Caco-2 (cell line): ENCODE measurements around the gene ABHD8. TPM values are rescaled to one million over a fixed set of nuclear protein-coding genes. Genes with fewer than 3 reads are reported as not detected.

ENCODE experiments used
- BruUV-seq: library from RNA; stranded (reverse); fragments of 400-500 nt; replicated peaks from 2 replicates; lab custom pipeline; 2021; lab: Mats Ljungman, UMichigan
- CTCF ChIA-PET: fragments of 300-600 bp; sonication (Branson Sonifier 250); formaldehyde crosslinking; loops from one replicate; lab custom pipeline; 2022; ENCODE audit warnings: antibody characterized with exemption; lab: Charles Lee
- POLR2A ChIA-PET: fragments of 300-600 bp; sonication (Branson Sonifier 250); formaldehyde crosslinking; loops from one replicate; lab custom pipeline; 2022; ENCODE audit warnings: antibody characterized with exemption; lab: Charles Lee
- DNase-seq, 2 experiments: peaks; one replicate each; pipeline versions ENCODE4 v3.0.0 to v3.0.0-alpha.2; 2020 to 2022
- H3K27me3 ChIP-seq: replicated peaks from 2 replicates; pipeline ENCODE4 v1.6.0; 2011; ENCODE audit warnings: low read length; ENCODE audit not compliant: control insufficient read depth, insufficient read depth
- H3K36me3 ChIP-seq: 2 replicates; pipeline ENCODE4 v1.5.1; 2011; ENCODE audit warnings: low read length; ENCODE audit not compliant: control insufficient read depth, insufficient read depth
- H3K4me1 ChIP-seq: fragments of 250-450 bp; sonication (Bioruptor Pico); 2 replicates; pipeline ENCODE4 v1.5.1; 2020; ENCODE audit warnings: mild to moderate bottlenecking
- H3K4me3 ChIP-seq: 2 replicates; pipeline ENCODE4 v1.5.1; 2011; ENCODE audit warnings: low read depth, mild to moderate bottlenecking, control low read depth, low read length
- H3K9me3 ChIP-seq: fragments of 250-450 bp; sonication (Bioruptor Pico); 2 replicates; pipeline ENCODE4 v1.5.1; 2020; ENCODE audit warnings: mild to moderate bottlenecking, moderate library complexity
- H3K27ac Mint-ChIP-seq: one replicate; pipeline ENCODE4 v1.8.0; 2022; ENCODE audit warnings: mixed read lengths; ENCODE audit not compliant: unreplicated experiment
- H3K27me3 Mint-ChIP-seq: one replicate; pipeline ENCODE4 v1.8.0; 2022; ENCODE audit warnings: mixed read lengths; ENCODE audit not compliant: insufficient read depth, unreplicated experiment
- H3K36me3 Mint-ChIP-seq: one replicate; pipeline ENCODE4 v1.8.0; 2022; ENCODE audit warnings: mild to moderate bottlenecking, mixed read lengths; ENCODE audit not compliant: insufficient read depth, unreplicated experiment
- H3K4me1 Mint-ChIP-seq: one replicate; pipeline ENCODE4 v1.8.0; 2022; ENCODE audit warnings: low read depth, mixed read lengths; ENCODE audit not compliant: unreplicated experiment
- H3K4me3 Mint-ChIP-seq: one replicate; pipeline ENCODE4 v1.8.0; 2022; ENCODE audit warnings: mild to moderate bottlenecking, moderate library complexity, mixed read lengths; ENCODE audit not compliant: unreplicated experiment
- H3K9me3 Mint-ChIP-seq: one replicate; pipeline ENCODE4 v1.8.0; 2022; ENCODE audit warnings: mixed read lengths; ENCODE audit not compliant: unreplicated experiment
- intact Hi-C: fragments of 100-400 bp; cut with micrococcal nuclease; formaldehyde crosslinking; loops from one replicate; pipeline ENCODE4 v1.10.0; 2022; ENCODE audit not compliant: unreplicated experiment
- total RNA-seq: library from RNA; stranded (reverse); gene quantifications from 2 replicates; pipeline ENCODE4 v1.2.3, GENCODE V29; 2022
- TF ChIP-seq, protein P1 (sequence below), 2 experiments: fragments of 200-600 bp in 1 of 2; IDR thresholded peaks; 1 replicate in 1 of 2; 2 replicates in 1 of 2; pipeline versions ENCODE4 v1.5.1 to v1.8.0; 2011 to 2022; ENCODE audit warnings: antibody characterized with exemption in 1 of 2, control low read depth in 1 of 2, inconsistent platforms in 1 of 2, low read depth in 1 of 2, low read length in 1 of 2, mild to moderate bottlenecking in 1 of 2, moderate library complexity in 1 of 2; ENCODE audit not compliant: insufficient read depth in 1 of 2, severe bottlenecking in 1 of 2, unreplicated experiment in 1 of 2

Gene ABHD8
- total RNA-seq, 1 experiment from 2014 or later, result 11.3 TPM

GRCh38 chr19:17244618-17245534 is 58.3 kb downstream of the ABHD8 start:
- Mint-ChIP-seq H3K36me3 (peaks cover 60% of the 10 kb centered on the region), H3K4me3 (peak overlapping the region; percentile 94), H3K4me1 (peaks cover 36% of the 10 kb centered on the region), H3K27ac (peak overlapping the region; percentile 87), H3K27me3 (no peaks in the 10 kb centered on the region), H3K9me3 (no peaks in the 10 kb centered on the region)
- no peaks in the 10 kb centered on the region for H3K36me3 ChIP-seq
- H3K27me3 ChIP-seq, result no peaks in the 10 kb centered on the region
- H3K4me1 ChIP-seq, result peaks cover 69% of the 10 kb centered on the region
- POLR2A ChIA-PET, result interaction anchor here (1.9 kb wide), 1 partner anchor 19 kb away, joined by 5 read pairs; the partner anchor contains the start of gene OCEL1
- DNase-seq, result peak in 1 of 2 experiments; percentile 61
- no TSS peak for BruUV-seq
- no peaks in the 10 kb centered on the region for H3K9me3 ChIP-seq
- TF ChIP-seq, protein P1, sequence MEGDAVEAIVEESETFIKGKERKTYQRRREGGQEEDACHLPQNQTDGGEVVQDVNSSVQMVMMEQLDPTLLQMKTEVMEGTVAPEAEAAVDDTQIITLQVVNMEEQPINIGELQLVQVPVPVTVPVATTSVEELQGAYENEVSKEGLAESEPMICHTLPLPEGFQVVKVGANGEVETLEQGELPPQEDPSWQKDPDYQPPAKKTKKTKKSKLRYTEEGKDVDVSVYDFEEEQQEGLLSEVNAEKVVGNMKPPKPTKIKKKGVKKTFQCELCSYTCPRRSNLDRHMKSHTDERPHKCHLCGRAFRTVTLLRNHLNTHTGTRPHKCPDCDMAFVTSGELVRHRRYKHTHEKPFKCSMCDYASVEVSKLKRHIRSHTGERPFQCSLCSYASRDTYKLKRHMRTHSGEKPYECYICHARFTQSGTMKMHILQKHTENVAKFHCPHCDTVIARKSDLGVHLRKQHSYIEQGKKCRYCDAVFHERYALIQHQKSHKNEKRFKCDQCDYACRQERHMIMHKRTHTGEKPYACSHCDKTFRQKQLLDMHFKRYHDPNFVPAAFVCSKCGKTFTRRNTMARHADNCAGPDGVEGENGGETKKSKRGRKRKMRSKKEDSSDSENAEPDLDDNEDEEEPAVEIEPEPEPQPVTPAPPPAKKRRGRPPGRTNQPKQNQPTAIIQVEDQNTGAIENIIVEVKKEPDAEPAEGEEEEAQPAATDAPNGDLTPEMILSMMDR (IDR thresholded peaks at IDR 0.05; ENCODE audit: insufficient read depth in 1 of 2, low read depth in 1 of 2, low read length in 1 of 2, severe bottlenecking in 1 of 2, unreplicated experiment in 1 of 2), result no peak
- H3K4me3 ChIP-seq, result peak overlapping the region; percentile 78
- intact Hi-C loops, result loop anchor here (5.0 kb wide), 1 partner anchor 37 kb away; the partner anchor contains the start of gene ANKLE1
- CTCF ChIA-PET, result no interaction called here

GRCh38 chr19:17243830-17244617 is 59.2 kb downstream of the ABHD8 start:
- TF ChIP-seq, protein P1 (IDR thresholded peaks at IDR 0.05; ENCODE audit: insufficient read depth in 1 of 2, low read depth in 1 of 2, low read length in 1 of 2, severe bottlenecking in 1 of 2, unreplicated experiment in 1 of 2), result no peak
- Mint-ChIP-seq H3K27me3 (no peaks in the 10 kb centered on the region), H3K36me3 (peaks cover 64% of the 10 kb centered on the region), H3K9me3 (no peaks in the 10 kb centered on the region), H3K27ac (peak overlapping the region; percentile 87), H3K4me3 (peak overlapping the region; percentile 94), H3K4me1 (peaks cover 33% of the 10 kb centered on the region)
- TSS peak; percentile 21 for BruUV-seq
- no peaks in the 10 kb centered on the region for H3K9me3 ChIP-seq
- peaks cover 64% of the 10 kb centered on the region for H3K4me1 ChIP-seq
- H3K27me3 ChIP-seq, result no peaks in the 10 kb centered on the region
- POLR2A ChIA-PET, result interaction anchor here (0.5 to 1.9 kb wide), 2 partner anchors 15 to 18 kb away, joined by 3 to 5 read pairs; partner anchors contain the start of gene OCEL1
- CTCF ChIA-PET, result interaction anchor here (1.1 kb wide), 1 partner anchor 17 kb away, joined by 3 read pairs; no protein-coding TSS in a partner anchor
- H3K4me3 ChIP-seq, result peak overlapping the region; percentile 78
- no peaks in the 10 kb centered on the region for H3K36me3 ChIP-seq
- intact Hi-C loops, result no loop called here
- peak in 1 of 2 experiments; percentile 72 for DNase-seq
